WTC11 (cell line): ENCODE data around the gene DTD1. TPM values are rescaled to one million over a fixed set of nuclear protein-coding genes. Genes with fewer than 3 reads are reported as not detected.

ENCODE experiments used
- ATAC-seq: fragments of 200-7000 bp; cut with Tn5 transposase; 2 replicates; pipeline ENCODE4 v1.10.0; 2021; ENCODE audit warnings: mild to moderate bottlenecking, moderate library complexity
- CTCF ChIA-PET: fragments of 300-600 bp; sonication (Branson Sonifier 250); formaldehyde crosslinking; loops from one replicate; lab custom pipeline; 2021; ENCODE audit warnings: antibody characterized with exemption; lab: Charles Lee
- POLR2A ChIA-PET: fragments of 350-600 bp; sonication (Branson Sonifier 250); formaldehyde crosslinking; loops from one replicate; lab custom pipeline; 2021; ENCODE audit warnings: antibody characterized with exemption; lab: Charles Lee
- DNase-seq: peaks from one replicate; pipeline ENCODE4 v3.0.0; 2021; ENCODE audit warnings: low spot score
- H3K27ac Mint-ChIP-seq: 2 replicates; pipeline ENCODE4 v1.8.0; 2021; ENCODE audit warnings: mixed read lengths
- H3K27me3 Mint-ChIP-seq: 2 replicates; pipeline ENCODE4 v1.8.0; 2021; ENCODE audit warnings: low read depth, mild to moderate bottlenecking, moderate library complexity, mixed read lengths
- H3K36me3 Mint-ChIP-seq: 2 replicates; pipeline ENCODE4 v1.8.0; 2021; ENCODE audit warnings: mixed read lengths
- H3K4me1 Mint-ChIP-seq: 2 replicates; pipeline ENCODE4 v1.8.0; 2022; ENCODE audit warnings: mixed read lengths
- H3K4me3 Mint-ChIP-seq: 2 replicates; pipeline ENCODE4 v1.8.0; 2021; ENCODE audit warnings: mild to moderate bottlenecking, moderate library complexity, mixed read lengths
- H3K9me3 Mint-ChIP-seq: 2 replicates; pipeline ENCODE4 v1.8.0; 2021; ENCODE audit warnings: mixed read lengths
- ATF1 ChIP-seq: sonication (generic); formaldehyde crosslinking; IDR thresholded peaks from 2 replicates; pipeline ENCODE4 v1.8.1; 2023; ENCODE audit warnings: mild to moderate bottlenecking, moderate library complexity, missing genetic modification reagents
- CBFB ChIP-seq: sonication (generic); formaldehyde crosslinking; IDR thresholded peaks from 2 replicates; pipeline ENCODE4 v1.8.1; 2022; ENCODE audit warnings: mild to moderate bottlenecking, low read depth, missing genetic modification reagents
- ESRRA ChIP-seq: sonication (generic); formaldehyde crosslinking; IDR thresholded peaks from 2 replicates; pipeline ENCODE4 v1.8.1; 2022; ENCODE audit warnings: mild to moderate bottlenecking, missing genetic modification reagents, borderline replicate concordance
- FOXP4 ChIP-seq: sonication (generic); formaldehyde crosslinking; IDR thresholded peaks from 2 replicates; pipeline ENCODE4 v1.8.0; 2022; ENCODE audit warnings: mild to moderate bottlenecking, missing genetic modification reagents
- GTF2I ChIP-seq: fragments of 250-450 bp; sonication (Bioruptor Pico); conservative IDR thresholded peaks from 2 replicates; pipeline ENCODE4 v1.4.0; 2021; ENCODE audit warnings: mild to moderate bottlenecking
- MAX ChIP-seq: sonication (generic); formaldehyde crosslinking; IDR thresholded peaks from 2 replicates; pipeline ENCODE4 v1.8.0; 2022; ENCODE audit warnings: mild to moderate bottlenecking, missing genetic modification reagents
- MLX ChIP-seq: sonication (generic); formaldehyde crosslinking; IDR thresholded peaks from 2 replicates; pipeline ENCODE4 v1.8.1; 2023; ENCODE audit warnings: mild to moderate bottlenecking, missing genetic modification reagents, moderate library complexity
- NR3C1 ChIP-seq: sonication (generic); formaldehyde crosslinking; conservative IDR thresholded peaks from 2 replicates; pipeline ENCODE4 v1.8.1; 2023; ENCODE audit warnings: low read depth, mild to moderate bottlenecking, missing genetic modification reagents
- SMAD3 ChIP-seq: sonication (generic); formaldehyde crosslinking; IDR thresholded peaks from 2 replicates; pipeline ENCODE4 v1.8.0; 2022; ENCODE audit warnings: missing genetic modification reagents, mild to moderate bottlenecking, borderline replicate concordance
- TCF7 ChIP-seq: sonication (generic); formaldehyde crosslinking; IDR thresholded peaks from 2 replicates; pipeline ENCODE4 v1.8.0; 2022; ENCODE audit warnings: mild to moderate bottlenecking, low read depth, missing genetic modification reagents, moderate library complexity
- TEAD4 ChIP-seq: sonication (generic); formaldehyde crosslinking; IDR thresholded peaks from 2 replicates; pipeline ENCODE4 v1.8.0; 2022; ENCODE audit warnings: mild to moderate bottlenecking, missing genetic modification reagents
- TP53 ChIP-seq: sonication (generic); formaldehyde crosslinking; IDR thresholded peaks from 2 replicates; pipeline ENCODE4 v1.8.1; 2023; ENCODE audit warnings: mild to moderate bottlenecking, missing genetic modification reagents
- ZMAT4 ChIP-seq: fragments of 250-450 bp; sonication (Bioruptor Pico); IDR thresholded peaks from 2 replicates; pipeline ENCODE4 v1.9.0; 2021; ENCODE audit warnings: mild to moderate bottlenecking
- ZNF121 ChIP-seq: sonication (generic); formaldehyde crosslinking; IDR thresholded peaks from 2 replicates; pipeline ENCODE4 v1.8.0; 2023; ENCODE audit warnings: missing genetic modification reagents
- ZNF317 ChIP-seq: sonication (generic); formaldehyde crosslinking; IDR thresholded peaks from 2 replicates; pipeline ENCODE4 v1.8.1; 2023; ENCODE audit warnings: low read depth, mild to moderate bottlenecking, moderate library complexity, missing genetic modification reagents, borderline replicate concordance
- ZNF416 ChIP-seq: fragments of 250-450 bp; sonication (Bioruptor Pico); IDR thresholded peaks from 2 replicates; pipeline ENCODE4 v1.9.0; 2021; ENCODE audit warnings: mild to moderate bottlenecking, inconsistent platforms
- total RNA-seq: library from RNA; stranded (reverse); gene quantifications from 3 replicates; pipeline ENCODE4 v1.2.3, GENCODE V29; 2021
- TF ChIP-seq, protein P1 (sequence below): fragments of 250-450 bp; sonication (Bioruptor Pico); conservative IDR thresholded peaks from 2 replicates; pipeline ENCODE4 v1.9.0; 2021; ENCODE audit warnings: mild to moderate bottlenecking
- TF ChIP-seq, protein P2 (sequence below): sonication (generic); formaldehyde crosslinking; IDR thresholded peaks from 2 replicates; pipeline ENCODE4 v1.8.1; 2022; ENCODE audit warnings: low read depth, mild to moderate bottlenecking, moderate library complexity, missing genetic modification reagents, borderline replicate concordance
- TF ChIP-seq, protein P3 (sequence below): sonication (generic); formaldehyde crosslinking; IDR thresholded peaks from 2 replicates; pipeline ENCODE4 v1.8.1; 2023; ENCODE audit warnings: mild to moderate bottlenecking, moderate library complexity, missing genetic modification reagents
- TF ChIP-seq, protein P4 (sequence below): sonication (generic); formaldehyde crosslinking; IDR thresholded peaks from 2 replicates; pipeline ENCODE4 v1.8.0; 2023; ENCODE audit warnings: missing genetic modification reagents, mild to moderate bottlenecking, borderline replicate concordance

The DTD1 gene
- total RNA-seq, 1 experiment from 2014 or later: 71.1 TPM

- TF ChIP-seq, protein P1, sequence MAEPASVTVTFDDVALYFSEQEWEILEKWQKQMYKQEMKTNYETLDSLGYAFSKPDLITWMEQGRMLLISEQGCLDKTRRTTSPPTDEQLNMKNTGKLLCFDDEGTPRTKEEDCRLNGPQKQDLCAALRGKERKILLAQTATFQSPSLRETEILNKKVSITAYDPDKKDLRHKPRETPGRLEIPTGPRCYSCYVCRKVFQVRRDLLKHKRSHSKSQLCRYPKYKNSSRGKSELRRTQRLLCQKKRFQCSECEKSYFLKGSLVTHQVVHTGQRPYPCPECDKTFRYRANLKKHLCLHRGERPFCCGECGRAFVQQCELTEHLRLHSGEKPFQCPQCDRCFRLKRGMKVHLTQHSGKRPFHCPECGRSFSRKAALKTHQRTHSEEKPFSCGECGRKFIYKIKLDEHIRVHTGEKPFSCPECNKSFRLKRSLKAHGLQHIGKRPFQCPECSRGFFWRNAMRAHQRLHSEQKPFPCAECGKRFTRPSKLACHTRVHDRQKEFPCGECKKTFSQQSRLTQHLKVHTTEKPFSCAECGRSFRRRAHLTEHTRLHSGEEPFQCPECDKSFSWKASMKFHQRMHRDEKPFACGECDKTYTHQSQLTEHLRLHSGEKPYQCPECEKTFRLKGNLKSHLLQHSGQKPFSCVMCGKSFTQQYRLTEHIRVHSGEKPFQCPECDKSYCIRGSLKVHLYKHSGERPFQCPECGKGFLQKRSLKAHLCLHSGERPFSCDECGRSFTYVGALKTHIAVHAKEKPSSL (CRISPR knock-in tag): no peak
- TF ChIP-seq ZMAT4 (no peak), SMAD3 (CRISPR knock-in tag) (no peak), TP53 (CRISPR knock-in tag) (no peak), ESRRA (CRISPR knock-in tag) (no peak), NR3C1 (CRISPR knock-in tag) (no peak), ZNF416 (no peak), TCF7 (CRISPR knock-in tag) (no peak), MAX (CRISPR knock-in tag) (no peak), TEAD4 (CRISPR knock-in tag) (no peak)
- TF ChIP-seq, protein P2, sequence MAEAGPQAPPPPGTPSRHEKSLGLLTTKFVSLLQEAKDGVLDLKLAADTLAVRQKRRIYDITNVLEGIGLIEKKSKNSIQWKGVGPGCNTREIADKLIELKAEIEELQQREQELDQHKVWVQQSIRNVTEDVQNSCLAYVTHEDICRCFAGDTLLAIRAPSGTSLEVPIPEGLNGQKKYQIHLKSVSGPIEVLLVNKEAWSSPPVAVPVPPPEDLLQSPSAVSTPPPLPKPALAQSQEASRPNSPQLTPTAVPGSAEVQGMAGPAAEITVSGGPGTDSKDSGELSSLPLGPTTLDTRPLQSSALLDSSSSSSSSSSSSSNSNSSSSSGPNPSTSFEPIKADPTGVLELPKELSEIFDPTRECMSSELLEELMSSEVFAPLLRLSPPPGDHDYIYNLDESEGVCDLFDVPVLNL: no peak
Observed at GRCh38 chr20:18543216-18543615, 44.6 kb upstream of the DTD1 start (continued).

DNA sequence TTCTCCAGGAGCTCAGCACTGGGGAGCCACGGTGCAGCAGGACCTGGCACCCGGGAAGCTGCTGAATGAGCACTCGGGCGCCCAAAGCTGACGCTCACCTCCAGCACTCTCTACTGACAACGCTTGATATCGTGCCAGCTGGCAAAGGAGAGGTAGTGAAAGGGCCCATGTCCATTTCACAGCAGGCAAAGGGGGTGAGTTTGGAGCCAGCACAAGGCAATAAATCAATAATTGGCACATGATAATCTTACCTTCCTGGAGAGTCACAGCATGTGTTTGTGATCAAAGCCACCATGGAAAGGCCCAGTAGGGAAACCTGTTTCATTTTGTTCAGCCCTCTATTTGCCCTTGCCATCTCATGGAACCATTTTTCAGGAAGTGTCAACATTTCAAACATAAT lies 43.9 kb upstream of the DTD1 start:
- no peak overlapping the region for H3K4me3 Mint-ChIP-seq
- ATAC-seq (no peak), DNase-seq (no peak)
- H3K4me1 Mint-ChIP-seq: no peaks in the 10 kb centered on the region
- peaks cover 55% of the 10 kb centered on the region for H3K36me3 Mint-ChIP-seq
- CTCF ChIA-PET: no interaction called here
- H3K27ac Mint-ChIP-seq: no peak overlapping the region
- POLR2A ChIA-PET: no interaction called here
- H3K27me3 Mint-ChIP-seq: no peaks in the 10 kb centered on the region
- TF ChIP-seq CBFB (CRISPR knock-in tag) (no peak), FOXP4 (CRISPR knock-in tag) (no peak), GTF2I (no peak)
- TF ChIP-seq, protein P3, sequence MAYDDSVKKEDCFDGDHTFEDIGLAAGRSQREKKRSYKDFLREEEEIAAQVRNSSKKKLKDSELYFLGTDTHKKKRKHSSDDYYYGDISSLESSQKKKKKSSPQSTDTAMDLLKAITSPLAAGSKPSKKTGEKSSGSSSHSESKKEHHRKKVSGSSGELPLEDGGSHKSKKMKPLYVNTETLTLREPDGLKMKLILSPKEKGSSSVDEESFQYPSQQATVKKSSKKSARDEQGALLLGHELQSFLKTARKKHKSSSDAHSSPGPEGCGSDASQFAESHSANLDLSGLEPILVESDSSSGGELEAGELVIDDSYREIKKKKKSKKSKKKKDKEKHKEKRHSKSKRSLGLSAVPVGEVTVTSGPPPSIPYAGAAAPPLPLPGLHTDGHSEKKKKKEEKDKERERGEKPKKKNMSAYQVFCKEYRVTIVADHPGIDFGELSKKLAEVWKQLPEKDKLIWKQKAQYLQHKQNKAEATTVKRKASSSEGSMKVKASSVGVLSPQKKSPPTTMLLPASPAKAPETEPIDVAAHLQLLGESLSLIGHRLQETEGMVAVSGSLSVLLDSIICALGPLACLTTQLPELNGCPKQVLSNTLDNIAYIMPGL (CRISPR knock-in tag): no peak
- TF ChIP-seq, all 79 proteins: peak for 0
- no peaks in the 10 kb centered on the region for H3K9me3 Mint-ChIP-seq

DNA sequence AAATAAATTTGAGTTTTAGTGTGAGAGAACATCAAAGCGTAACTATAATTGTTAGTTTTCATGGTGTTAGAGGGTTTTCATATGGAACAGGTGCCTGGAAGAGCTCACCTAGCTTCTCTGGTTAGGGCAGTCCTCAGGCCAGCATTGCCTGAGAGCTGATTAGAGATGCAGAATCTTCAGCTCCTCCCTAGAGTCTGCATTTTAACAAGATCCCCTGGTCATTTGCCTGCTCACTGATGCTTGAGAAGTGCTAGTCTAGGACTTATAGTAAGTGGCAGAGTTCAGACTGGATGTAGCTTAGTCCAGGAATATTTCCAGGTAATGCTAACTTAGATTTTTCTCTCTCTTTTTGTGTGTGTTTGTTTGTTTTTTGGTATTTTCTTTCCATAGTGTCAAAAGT lies 42.3 kb upstream of the DTD1 start:
- no peak overlapping the region for H3K4me3 Mint-ChIP-seq
- H3K4me1 Mint-ChIP-seq: no peaks in the 10 kb centered on the region
- H3K27me3 Mint-ChIP-seq: no peaks in the 10 kb centered on the region
- ChIA-PET POLR2A (no interaction called here), CTCF (no interaction called here)
- no peak for DNase-seq
- peaks cover 56% of the 10 kb centered on the region for H3K36me3 Mint-ChIP-seq
- no peak overlapping the region for H3K27ac Mint-ChIP-seq
- no peaks in the 10 kb centered on the region for H3K9me3 Mint-ChIP-seq
- no peak for ATAC-seq
- TF ChIP-seq MLX (CRISPR knock-in tag) (no peak), ZNF317 (CRISPR knock-in tag) (no peak), ATF1 (no peak), ZNF121 (CRISPR knock-in tag) (no peak)
- TF ChIP-seq, protein P4, sequence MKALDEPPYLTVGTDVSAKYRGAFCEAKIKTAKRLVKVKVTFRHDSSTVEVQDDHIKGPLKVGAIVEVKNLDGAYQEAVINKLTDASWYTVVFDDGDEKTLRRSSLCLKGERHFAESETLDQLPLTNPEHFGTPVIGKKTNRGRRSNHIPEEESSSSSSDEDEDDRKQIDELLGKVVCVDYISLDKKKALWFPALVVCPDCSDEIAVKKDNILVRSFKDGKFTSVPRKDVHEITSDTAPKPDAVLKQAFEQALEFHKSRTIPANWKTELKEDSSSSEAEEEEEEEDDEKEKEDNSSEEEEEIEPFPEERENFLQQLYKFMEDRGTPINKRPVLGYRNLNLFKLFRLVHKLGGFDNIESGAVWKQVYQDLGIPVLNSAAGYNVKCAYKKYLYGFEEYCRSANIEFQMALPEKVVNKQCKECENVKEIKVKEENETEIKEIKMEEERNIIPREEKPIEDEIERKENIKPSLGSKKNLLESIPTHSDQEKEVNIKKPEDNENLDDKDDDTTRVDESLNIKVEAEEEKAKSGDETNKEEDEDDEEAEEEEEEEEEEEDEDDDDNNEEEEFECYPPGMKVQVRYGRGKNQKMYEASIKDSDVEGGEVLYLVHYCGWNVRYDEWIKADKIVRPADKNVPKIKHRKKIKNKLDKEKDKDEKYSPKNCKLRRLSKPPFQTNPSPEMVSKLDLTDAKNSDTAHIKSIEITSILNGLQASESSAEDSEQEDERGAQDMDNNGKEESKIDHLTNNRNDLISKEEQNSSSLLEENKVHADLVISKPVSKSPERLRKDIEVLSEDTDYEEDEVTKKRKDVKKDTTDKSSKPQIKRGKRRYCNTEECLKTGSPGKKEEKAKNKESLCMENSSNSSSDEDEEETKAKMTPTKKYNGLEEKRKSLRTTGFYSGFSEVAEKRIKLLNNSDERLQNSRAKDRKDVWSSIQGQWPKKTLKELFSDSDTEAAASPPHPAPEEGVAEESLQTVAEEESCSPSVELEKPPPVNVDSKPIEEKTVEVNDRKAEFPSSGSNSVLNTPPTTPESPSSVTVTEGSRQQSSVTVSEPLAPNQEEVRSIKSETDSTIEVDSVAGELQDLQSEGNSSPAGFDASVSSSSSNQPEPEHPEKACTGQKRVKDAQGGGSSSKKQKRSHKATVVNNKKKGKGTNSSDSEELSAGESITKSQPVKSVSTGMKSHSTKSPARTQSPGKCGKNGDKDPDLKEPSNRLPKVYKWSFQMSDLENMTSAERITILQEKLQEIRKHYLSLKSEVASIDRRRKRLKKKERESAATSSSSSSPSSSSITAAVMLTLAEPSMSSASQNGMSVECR (CRISPR knock-in tag): no peak
